ENCODE measurements around the gene GLRB.

DNA sequence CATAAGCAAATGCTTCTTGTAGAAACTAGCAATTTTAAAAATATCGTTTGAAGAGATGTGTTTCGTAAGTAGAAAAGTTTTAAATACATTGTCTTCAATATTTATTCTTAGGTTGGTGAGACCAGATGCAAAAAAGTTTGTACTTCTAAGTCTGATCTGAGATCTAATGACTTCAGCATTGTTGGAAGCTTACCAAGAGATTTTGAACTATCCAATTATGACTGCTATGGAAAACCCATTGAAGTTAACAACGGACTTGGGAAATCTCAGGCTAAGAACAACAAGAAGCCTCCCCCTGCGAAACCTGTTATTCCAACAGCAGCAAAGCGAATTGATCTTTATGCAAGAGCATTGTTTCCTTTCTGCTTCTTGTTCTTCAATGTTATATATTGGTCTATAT lies 94.4 kb downstream of the GLRB start:
- no peak for TF ChIP-seq GATA2 (IDR thresholded peaks at IDR 0.05; ENCODE audit: low read depth, low read length)
- TF ChIP-seq GATA3 (IDR thresholded peaks at IDR 0.05; ENCODE audit: low read depth, low read length), result no peak

Measured in SH-SY5Y (cell line).